HG03565 (cell line): ENCODE results near the gene VAMP2.
"Not testable (repeated sequence)": the region's sequence is repeated elsewhere in the genome, so short reads cannot be mapped to it uniquely, and the experiment has no call there.

Experiments used
- ATAC-seq: cut with Tn5 transposase; IDR thresholded peaks from one replicate; pipeline ENCODE4 v1.9.1; 2021; ENCODE audit warnings: mild to moderate bottlenecking, moderate library complexity; ENCODE audit not compliant: unreplicated experiment

The VAMP2 gene

GRCh38 chr17:8176197-8176940 lies 13.6 kb upstream of the VAMP2 start, which contains the start of gene TMEM107:
TSS of gene TMEM107 (minus strand) at chr17:8176380. CDS start at chr17:8176286, 94 bp downstream.
- no peak for ATAC-seq

- no peak for ATAC-seq
Observed at GRCh38 chr17:8175795-8176196, 13.0 kb upstream of the VAMP2 start.

GRCh38 chr17:8173871-8174322 lies 11.1 kb upstream of the VAMP2 start:
- ATAC-seq, result no peak

GRCh38 chr17:8173056-8173870 lies 10.5 kb upstream of the VAMP2 start:
- ATAC-seq, result peak; percentile 69

- not testable (repeated sequence) for ATAC-seq
Observed at GRCh38 chr17:8170186-8170585, 7.4 kb upstream of the VAMP2 start.

- no peak for ATAC-seq
Observed at GRCh38 chr17:8167526-8167925, 4.8 kb upstream of the VAMP2 start.

- no peak for ATAC-seq
Observed at GRCh38 chr17:8166731-8167130, 4.0 kb upstream of the VAMP2 start.

GRCh38 chr17:8164815-8165131 lies 2.0 kb upstream of the VAMP2 start:
- ATAC-seq, result no peak

GRCh38 chr17:8163978-8164814 lies 1.4 kb upstream of the VAMP2 start:
- ATAC-seq, result no peak

GRCh38 chr17:8162997-8163977 lies 539 bp upstream of the VAMP2 start:
- ATAC-seq, result no peak

GRCh38 chr17:8161289-8162232 lies 1.2 kb downstream of the VAMP2 start:
- no peak for ATAC-seq

- ATAC-seq, result no peak
Observed at GRCh38 chr17:8160741-8161221, 2.0 kb downstream of the VAMP2 start.

GRCh38 chr17:8160224-8160577 lies 2.5 kb downstream of the VAMP2 start:
- ATAC-seq, result no peak

GRCh38 chr17:8159459-8160223 lies 3.1 kb downstream of the VAMP2 start:
- ATAC-seq, result no peak

- ATAC-seq, result no peak
Observed at GRCh38 chr17:8159032-8159400, 3.7 kb downstream of the VAMP2 start.

- no peak for ATAC-seq
Observed at GRCh38 chr17:8158267-8159031, 4.3 kb downstream of the VAMP2 start.

- ATAC-seq, result peak; percentile 64
Observed at GRCh38 chr17:8156246-8156992, 6.3 kb downstream of the VAMP2 start.
